Activated T-helper 9 cell treated with anti-CD3 and anti-CD28 coated beads, Interleukin-2, amount 50 U/mL, for 16 hours (primary cell): ENCODE data around the gene BRMS1L.

ENCODE experiments used
- DNase-seq: peaks from one replicate; pipeline ENCODE4 v3.0.0-alpha.2; 2020; ENCODE audit warnings: low read depth

Gene BRMS1L

DNA sequence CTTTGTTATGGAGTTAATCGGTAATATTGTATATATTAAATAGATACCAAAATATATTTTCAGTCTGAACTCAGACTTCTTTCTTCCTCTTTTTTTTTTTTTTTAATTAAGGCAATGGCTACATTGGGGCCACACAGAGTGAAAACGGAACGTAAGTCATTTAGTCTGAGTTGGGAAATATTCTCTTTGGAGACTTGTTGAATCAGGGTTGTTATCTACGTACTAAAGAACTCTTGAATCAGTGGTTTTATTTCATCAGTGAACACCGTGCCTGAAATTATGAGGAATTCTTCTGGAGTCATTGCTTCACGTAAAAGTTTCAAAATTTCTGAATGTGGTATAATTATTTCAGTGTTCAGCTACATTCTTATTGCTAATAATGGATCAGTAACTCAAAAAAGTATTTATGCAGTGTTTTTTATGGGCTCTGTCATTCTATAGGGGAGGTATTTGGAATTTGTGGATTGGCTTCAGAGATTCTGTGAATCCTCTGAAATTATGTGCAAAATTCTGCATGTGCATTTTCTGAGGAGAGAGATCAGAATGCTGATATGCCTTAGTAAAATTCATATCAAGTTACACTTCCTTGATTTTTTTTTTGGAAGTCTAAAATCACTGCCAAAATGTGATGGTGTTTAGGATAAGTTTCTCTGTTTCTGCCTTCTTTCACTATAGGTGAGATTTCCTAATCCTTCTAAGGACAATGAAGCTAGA, 39.6 kb downstream of the BRMS1L start:
- DNase-seq, result no peak

GRCh38 chr14:35866595-35867279, 40.6 kb downstream of the BRMS1L start:
- no peak for DNase-seq

- no peak for DNase-seq
Measured at GRCh38 chr14:35867280-35867629, 41.1 kb downstream of the BRMS1L start.

DNA sequence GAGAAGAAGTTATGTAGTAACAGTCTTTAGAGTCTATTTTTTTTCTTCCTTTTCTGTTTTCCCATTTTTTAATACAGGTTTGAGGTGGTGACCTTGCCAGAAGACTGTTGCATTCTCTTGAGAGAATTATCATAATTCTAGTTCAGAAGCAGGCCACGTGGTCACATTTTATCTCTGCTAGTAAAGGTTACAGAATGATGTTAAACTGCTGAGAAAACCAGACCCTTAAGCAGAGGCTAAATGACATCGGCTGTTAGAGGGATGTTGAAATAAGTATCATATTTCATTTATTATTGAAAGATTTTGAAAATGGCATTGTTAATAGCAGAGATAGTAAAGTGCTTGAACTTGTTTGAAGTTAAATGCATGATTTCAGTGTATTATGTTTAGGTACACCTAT, 49.2 kb downstream of the BRMS1L start:
- no peak for DNase-seq

DNA sequence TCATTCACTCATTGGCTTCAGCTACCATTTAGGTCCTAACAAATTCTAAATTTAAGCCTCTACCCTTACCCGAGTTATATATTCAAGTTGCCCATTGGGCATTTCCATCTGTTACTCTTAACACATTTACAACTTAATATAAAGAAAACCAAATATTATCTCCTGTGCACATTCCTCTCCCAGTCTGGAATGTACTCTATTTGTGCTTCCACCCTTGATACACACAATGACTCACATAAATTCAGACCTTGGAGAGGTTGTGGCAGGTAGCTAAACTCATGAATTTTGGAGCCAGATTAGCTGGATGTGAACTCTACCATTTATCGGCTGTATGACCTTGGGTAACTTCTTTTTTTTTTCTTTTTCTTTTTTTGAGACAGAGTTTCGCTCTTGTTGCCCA, 51.1 kb downstream of the BRMS1L start:
- no peak for DNase-seq

GRCh38 chr14:35878272-35879150, 52.4 kb downstream of the BRMS1L start:
- no peak for DNase-seq

GRCh38 chr14:35879151-35879648, 53.1 kb downstream of the BRMS1L start:
- DNase-seq, result no peak

DNA sequence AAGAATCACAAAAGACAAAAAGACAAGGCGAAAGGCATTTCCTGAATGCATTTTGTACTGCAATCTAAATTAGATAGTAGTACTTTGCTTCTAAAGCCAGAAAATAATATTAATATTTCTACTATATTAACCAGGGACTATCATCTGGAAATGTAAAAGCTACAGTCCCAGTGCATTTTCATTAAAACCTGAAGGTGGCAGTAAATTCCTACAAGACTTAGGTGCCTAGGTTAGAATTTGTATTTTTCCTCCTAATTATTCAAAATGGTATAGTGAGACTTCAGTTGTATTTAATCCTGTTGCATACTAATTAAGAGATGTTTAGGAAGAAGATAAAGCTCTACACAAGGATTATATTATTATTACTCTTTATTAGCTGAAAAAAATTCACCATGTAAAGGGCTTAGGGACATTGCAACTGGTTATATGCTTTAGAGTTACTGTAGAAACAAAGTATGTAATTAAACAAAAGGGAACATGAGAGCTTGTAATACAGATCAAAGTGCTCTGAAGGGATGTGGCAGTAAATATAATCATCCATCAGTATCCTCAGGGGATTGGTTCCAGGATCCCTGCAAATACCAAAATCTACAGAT, 53.6 kb downstream of the BRMS1L start:
- DNase-seq, result no peak

GRCh38 chr14:35881280-35881679, 55.1 kb downstream of the BRMS1L start:
- no peak for DNase-seq

- no peak for DNase-seq
Measured at GRCh38 chr14:35883677-35884293, 57.6 kb downstream of the BRMS1L start.

DNA sequence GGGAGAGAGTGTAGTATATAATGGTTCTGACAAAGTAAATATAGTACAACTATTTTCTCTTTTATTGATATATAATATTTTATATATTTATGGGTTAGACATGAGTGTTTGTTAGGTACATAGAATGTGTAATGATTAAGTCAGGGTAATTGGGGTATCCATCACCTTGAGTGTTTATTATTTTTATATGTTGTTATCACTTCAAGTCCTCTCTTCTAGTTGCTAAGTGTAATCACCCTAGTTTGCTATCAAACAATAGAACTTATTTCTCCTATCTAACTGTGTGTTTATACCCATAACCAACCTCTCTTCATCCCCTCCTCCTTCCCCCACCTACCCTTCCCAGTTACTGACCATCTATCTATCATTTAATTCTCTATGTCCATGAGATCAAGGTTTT, 64.2 kb downstream of the BRMS1L start:
- no peak for DNase-seq

DNA sequence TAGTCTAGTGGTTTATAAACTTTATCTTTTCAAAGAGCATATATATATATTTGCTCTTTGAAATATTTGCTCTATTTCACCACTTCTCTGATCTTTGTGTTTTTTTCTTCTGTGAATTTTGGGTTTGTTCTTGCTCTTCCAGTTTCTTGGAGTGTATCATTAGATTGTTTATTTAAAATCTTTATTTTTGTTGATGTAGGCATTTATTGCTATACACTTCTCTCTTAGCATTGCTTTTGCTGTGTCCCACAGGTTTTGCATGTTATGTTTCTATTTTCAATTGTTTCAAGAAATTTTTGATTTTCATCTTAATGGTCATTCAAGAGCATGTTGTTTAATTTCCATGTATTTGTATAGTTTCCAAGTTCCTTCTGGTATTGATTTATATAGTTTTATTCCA, 69.1 kb downstream of the BRMS1L start:
- DNase-seq, result no peak

DNA sequence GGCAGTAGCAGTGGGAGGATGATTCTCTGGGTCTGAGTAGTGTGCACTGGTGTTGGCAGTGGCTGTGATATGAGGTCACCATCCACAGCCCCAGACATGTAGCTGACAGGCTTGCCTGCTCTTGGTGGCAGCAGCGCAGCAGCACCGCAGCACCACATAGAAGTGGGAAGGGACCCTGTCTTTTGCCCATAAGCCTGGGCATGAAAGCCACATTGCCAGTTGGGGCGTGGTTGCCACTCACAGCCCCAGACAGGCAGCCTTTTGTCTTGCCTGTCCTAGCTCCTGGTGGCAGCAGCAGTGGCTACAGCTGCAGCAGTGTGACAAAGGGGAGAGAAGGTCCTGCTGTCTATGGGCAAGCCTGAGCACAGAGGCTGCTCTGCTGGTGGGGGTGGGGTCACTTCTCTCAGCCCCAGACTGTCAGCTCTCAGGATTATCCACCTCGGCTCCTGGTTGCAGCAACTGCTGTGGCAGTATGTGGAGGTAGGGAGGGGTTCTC, 71.5 kb downstream of the BRMS1L start:
- no peak for DNase-seq

- DNase-seq, result no peak
Measured at GRCh38 chr14:35898217-35898775, 72.2 kb downstream of the BRMS1L start.

- DNase-seq, result no peak
Measured at GRCh38 chr14:35900741-35901140, 74.6 kb downstream of the BRMS1L start.

- DNase-seq, result no peak
Measured at GRCh38 chr14:35909665-35910064, 83.5 kb downstream of the BRMS1L start.

DNA sequence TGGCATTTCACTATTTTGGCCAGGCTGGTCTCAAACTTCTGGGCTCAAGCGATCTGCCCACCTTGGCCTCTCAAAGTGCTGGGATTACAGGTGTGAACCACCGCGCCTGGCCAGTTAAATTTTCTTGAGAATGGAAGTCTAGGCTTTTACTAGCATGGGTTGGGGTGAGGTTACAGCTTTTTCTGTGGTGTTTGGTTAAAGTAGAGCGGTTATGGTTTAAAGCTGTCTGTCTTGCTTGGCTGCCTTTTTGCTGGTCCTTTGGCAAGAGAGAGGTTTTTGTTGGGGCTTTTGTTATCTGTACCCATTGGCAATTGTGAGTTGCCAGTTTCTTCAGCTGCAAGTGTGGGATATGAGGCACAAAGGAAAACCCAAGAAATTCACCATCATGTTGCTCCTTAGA, 84.1 kb downstream of the BRMS1L start:
- DNase-seq, result no peak

GRCh38 chr14:35911097-35911496, 85.0 kb downstream of the BRMS1L start:
- no peak for DNase-seq

DNA sequence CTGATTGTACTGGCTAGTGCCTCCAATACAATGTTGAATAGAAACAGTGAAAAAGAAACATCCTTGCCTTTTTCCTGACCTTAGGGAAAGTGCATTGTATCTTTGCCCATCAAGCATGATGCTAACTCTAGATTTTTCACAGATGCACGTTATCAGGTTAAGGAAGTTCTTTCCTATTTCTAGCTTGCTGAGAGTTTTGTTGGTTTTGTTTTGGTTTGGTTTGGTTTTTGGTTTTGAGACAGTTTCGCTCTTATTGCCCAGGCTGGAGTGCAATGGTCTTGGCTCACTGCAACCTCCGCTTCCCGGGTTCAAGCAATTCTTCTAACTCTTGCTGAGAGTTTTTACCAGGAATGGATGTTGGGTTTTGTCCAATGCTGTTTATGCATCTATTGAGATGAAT, 89.0 kb downstream of the BRMS1L start:
- DNase-seq, result no peak

- no peak for DNase-seq
Measured at GRCh38 chr14:35915775-35916174, 89.6 kb downstream of the BRMS1L start.
